ENCODE measurements around the gene PPP2R5C. TPM values are rescaled to one million over a fixed set of nuclear protein-coding genes. Genes with fewer than 3 reads are reported as not detected.
A peak's percentile ranks its signal among the peaks of the same experiment; 100 is the strongest.

Gene PPP2R5C
- total and polyA plus RNA-seq, 2 of the 8 experiments (the other 6 are each of a cell fraction or from before 2014, with no cell fraction given) = 49.6 to 95.9 TPM

GRCh38 chr14:101716077-101716950, 45.2 kb upstream of the PPP2R5C start:
- ChIA-PET CTCF (ENCODE audit: partially characterized antibody) (interaction anchor here (1.4 kb wide), 1 partner anchor 9 kb away, joined by 5 read pairs; no protein-coding TSS in a partner anchor), POLR2A (ENCODE audit: partially characterized antibody) (interaction anchor here (0.7 kb wide), 1 partner anchor 120 kb away, joined by 3 read pairs; no protein-coding TSS in a partner anchor)
- no peak overlapping the region for H2AK5ac ChIP-seq (ENCODE audit: low read depth, low read length)
- H4K5ac ChIP-seq (ENCODE audit: insufficient read length, low read depth, low read length) = no peak overlapping the region
- no peak overlapping the region for H2BK20ac ChIP-seq (ENCODE audit: low read length)
- no peak overlapping the region for H2BK120ac ChIP-seq (replicated peaks; ENCODE audit: low read depth, low read length)
- FAIRE-seq (no peak), DNase-seq (ENCODE audit: low read depth in 1 of 2, low spot score in 2 of 2) (no peak)
- no peak overlapping the region for H3K23ac ChIP-seq (ENCODE audit: insufficient read length)
- H3K4me2 ChIP-seq (ENCODE audit: insufficient read depth in 1 of 2, low read depth in 2 of 2, low read length in 2 of 2) = no peak overlapping the region
- H3K27me3 ChIP-seq (replicated peaks in 1 of 4; ENCODE audit: control insufficient read depth in 3 of 4, extremely low read depth in 1 of 4, insufficient read depth in 3 of 4, low read length in 3 of 4) = peaks cover 0 to 1% (median 0%) of the 10 kb centered on the region in 4 experiments; a peak in 1 of 7 replicates
- H2BK5ac ChIP-seq (ENCODE audit: low read depth, low read length) = no peak overlapping the region
- no peak overlapping the region for H3K4me3 ChIP-seq (ENCODE audit: extremely low read depth in 1 of 4, insufficient read depth in 2 of 4, low read depth in 3 of 4, low read length in 4 of 4)
- H3K9me3 ChIP-seq (ENCODE audit: insufficient read depth in 2 of 2, low read depth in 1 of 2, low read length in 1 of 2) = no peaks in the 10 kb centered on the region
- H2AFZ ChIP-seq (ENCODE audit: low read length) = no peak overlapping the region
- H4K8ac ChIP-seq (ENCODE audit: extremely low read depth, insufficient read depth, low read length) = no peak overlapping the region
- H3K79me1 ChIP-seq (ENCODE audit: low read depth, low read length) = peaks cover 2% of the 10 kb centered on the region; the same call in 1 of the 2 replicates
- no peak overlapping the region for H3K56ac ChIP-seq (replicated peaks; ENCODE audit: insufficient read length, low read depth, low read length)
- H2BK15ac ChIP-seq (ENCODE audit: low read length) = peak overlapping the region; percentile 81; the same call in 1 of the 2 replicates
- TF ChIP-seq KDM1A (IDR thresholded peaks at IDR 0.05; ENCODE audit: borderline replicate concordance, low read length) = peak; percentile 57; the same call in 1 of the 2 replicates
- TF ChIP-seq EP300 (IDR thresholded peaks at IDR 0.05; ENCODE audit: borderline replicate concordance in 1 of 2, low read depth in 2 of 2, low read length in 2 of 2) = no peak
- TF ChIP-seq SIN3A (conservative IDR thresholded peaks at IDR 0.05 in 1 of 2, IDR thresholded peaks at IDR 0.05 in 1 of 2; ENCODE audit: low read depth in 1 of 2, low read length in 2 of 2) = no peak
- no peak for TF ChIP-seq RNF2 (IDR thresholded peaks at IDR 0.05; ENCODE audit: borderline replicate concordance, low read depth, low read length, missing control alignments, poor library complexity, severe bottlenecking)
- TF ChIP-seq CTCF (IDR thresholded peaks at IDR 0.05; ENCODE audit: control extremely low read depth in 1 of 3, insufficient read depth in 1 of 3, low read depth in 1 of 3, low read length in 3 of 3) = peak in 2 of 3 experiments; percentile 30 to 36; a peak in 2 of 4 replicates
- no peak for TF ChIP-seq GTF2F1 (IDR thresholded peaks at IDR 0.05; ENCODE audit: borderline replicate concordance, low read depth, low read length)
- no peak for TF ChIP-seq CHD2 (IDR thresholded peaks at IDR 0.05; ENCODE audit: low read length)
- no peaks in the 10 kb centered on the region for H3K23me2 ChIP-seq (ENCODE audit: low read depth, low read length)
- no peak overlapping the region for H3K27ac ChIP-seq (ENCODE audit: low read depth, low read length)
- H3K36me3 ChIP-seq (ENCODE audit: control insufficient read depth in 2 of 4, insufficient read depth in 4 of 4, low read length in 3 of 4) = no peaks in the 10 kb centered on the region
- no peaks in the 10 kb centered on the region for H4K20me1 ChIP-seq (replicated peaks in 1 of 2; ENCODE audit: control insufficient read depth in 1 of 2, insufficient read depth in 2 of 2, low read length in 2 of 2)
- H3K4me1 ChIP-seq (replicated peaks in 1 of 4; ENCODE audit: control insufficient read depth in 3 of 4, insufficient read depth in 4 of 4, low read length in 3 of 4) = peaks cover 2 to 8% (median 6%) of the 10 kb centered on the region in 4 experiments; a peak in 6 of 7 replicates
- H3K14ac ChIP-seq (ENCODE audit: insufficient read length) = no peak overlapping the region
- no peak overlapping the region for H2BK12ac ChIP-seq (ENCODE audit: low read depth, low read length)
- no peaks in the 10 kb centered on the region for H3K79me2 ChIP-seq (ENCODE audit: control insufficient read depth in 1 of 2, insufficient read depth in 2 of 2, low read length in 2 of 2)
- peak overlapping the region; percentile 74 for H4K91ac ChIP-seq (replicated peaks; ENCODE audit: insufficient read length, low read length)
- WGBS, 2 experiments (ENCODE audit: extremely low coverage in 1 of 2, insufficient coverage in 1 of 2, insufficient read length in 1 of 2, insufficient replicate concordance in 2 of 2, low coverage in 1 of 2, low lambda C conversion rate in 2 of 2, missing lambda C conversion rate in 1 of 2) = 89% methylated on average over 18 of the region's 19 CpGs; no CpG with 5 or more reads in 1 of the 2 experiments
- no peak overlapping the region for H3K18ac ChIP-seq (ENCODE audit: extremely low read depth, low read length)
- H3K4ac ChIP-seq (replicated peaks; ENCODE audit: insufficient read length, low read depth, low read length) = no peak overlapping the region
- no peak overlapping the region for H3K9ac ChIP-seq (replicated peaks in 1 of 4; ENCODE audit: extremely low read depth in 1 of 4, low read depth in 3 of 4, low read length in 3 of 4)
